NCI-H1694 (cell line): ENCODE measurements around the gene CDH8.
"Not testable (repeated sequence)": the region's sequence is repeated elsewhere in the genome, so short reads cannot be mapped to it uniquely, and the experiment has no call there.

ENCODE experiments used
- DNase-seq: peaks from one replicate; lab custom pipeline; 2025; lab: John Stamatoyannopoulos, UW

The CDH8 gene

DNA sequence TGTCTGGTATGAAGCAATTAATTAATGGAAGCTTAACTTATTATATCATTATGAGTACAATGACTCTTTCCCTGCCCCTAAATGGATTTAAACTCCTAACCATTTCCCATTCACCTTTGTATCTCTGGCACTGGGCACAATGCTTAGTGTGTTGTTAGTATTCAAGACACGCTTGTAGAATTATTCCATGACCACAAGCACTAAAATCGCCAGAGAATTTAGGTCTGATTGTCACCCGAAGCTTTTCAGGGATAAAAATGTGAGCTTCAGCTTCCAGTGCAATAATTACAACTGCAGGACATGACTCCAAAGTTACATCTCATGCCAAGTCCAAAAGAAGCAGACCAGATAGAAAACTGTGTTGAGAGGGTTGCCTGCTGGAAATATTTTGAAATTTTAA is 101.6 kb downstream of the CDH8 start:
- no peak for DNase-seq

DNA sequence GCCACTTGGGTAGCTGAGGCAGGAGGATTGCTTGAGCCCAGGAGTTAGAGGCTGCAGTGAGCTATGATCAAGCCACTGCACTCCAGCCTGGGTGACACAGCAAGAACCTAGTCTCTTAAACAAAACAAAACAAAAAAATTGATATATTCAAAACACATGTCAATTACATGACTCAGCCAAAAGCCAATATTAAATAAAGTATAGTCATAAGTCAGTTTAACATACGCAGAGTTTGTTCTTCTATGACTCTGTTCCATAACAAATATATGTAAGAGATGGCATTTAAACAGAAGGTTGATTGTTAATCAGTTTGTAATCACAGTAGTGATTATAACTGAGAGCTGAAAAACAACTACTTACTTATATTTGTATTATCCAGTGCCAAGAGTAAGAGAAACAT is 106.5 kb downstream of the CDH8 start:
- no peak for DNase-seq

DNA sequence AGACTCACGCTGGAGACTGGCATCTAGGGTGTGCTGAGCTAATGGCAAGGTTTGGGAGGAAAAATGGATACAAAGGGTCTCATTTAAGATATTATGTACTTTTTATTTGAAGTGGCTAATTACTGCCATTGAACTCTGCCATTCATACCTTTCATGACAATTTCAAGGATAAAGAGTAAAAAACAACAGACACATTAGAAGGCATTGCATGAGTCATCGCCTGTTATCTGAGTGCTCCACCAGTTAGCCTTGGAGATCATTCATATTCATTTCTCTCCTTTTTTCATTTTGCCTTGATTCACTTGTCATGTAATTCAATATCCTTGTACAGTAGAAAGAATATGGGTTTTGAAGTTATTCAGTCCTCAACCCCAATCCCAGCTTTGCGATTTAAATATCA is 109.5 kb downstream of the CDH8 start:
- DNase-seq, result no peak

DNA sequence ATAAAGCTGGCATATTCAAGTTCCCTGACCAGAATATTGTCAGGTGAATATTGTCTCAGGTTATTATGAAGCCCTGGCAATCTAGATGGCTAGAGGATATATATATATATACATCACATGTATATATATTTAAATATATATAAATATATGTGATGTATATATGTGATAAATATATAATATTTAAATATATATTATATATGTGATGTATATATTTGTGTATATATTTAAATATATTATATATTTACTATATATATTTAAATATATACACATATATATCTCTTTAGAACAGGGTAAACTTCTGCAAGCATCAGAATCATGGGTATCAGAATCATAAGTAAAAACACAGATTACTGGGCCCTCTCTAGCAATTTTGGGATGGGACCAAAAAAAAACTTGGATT is 112.6 kb downstream of the CDH8 start:
- DNase-seq, result no peak

DNA sequence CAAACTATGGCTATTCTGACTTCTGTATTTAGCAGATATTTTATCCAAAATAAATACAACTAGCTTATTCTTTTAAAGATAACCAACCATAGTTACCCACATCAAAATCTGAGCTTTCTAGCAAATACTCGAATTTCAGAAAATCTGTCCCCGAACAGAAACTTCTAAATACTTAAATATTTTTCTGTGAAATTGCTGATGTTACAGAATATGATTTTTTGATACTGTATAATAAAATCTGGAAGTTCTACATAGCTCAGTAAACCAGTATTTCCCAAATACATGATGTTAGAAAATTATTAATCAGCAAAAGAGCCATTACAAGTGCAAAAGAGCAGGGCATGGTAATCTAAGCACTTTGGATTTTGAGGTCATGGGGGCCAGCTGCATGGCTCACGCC is 114.9 kb downstream of the CDH8 start:
- DNase-seq, result no peak

DNA sequence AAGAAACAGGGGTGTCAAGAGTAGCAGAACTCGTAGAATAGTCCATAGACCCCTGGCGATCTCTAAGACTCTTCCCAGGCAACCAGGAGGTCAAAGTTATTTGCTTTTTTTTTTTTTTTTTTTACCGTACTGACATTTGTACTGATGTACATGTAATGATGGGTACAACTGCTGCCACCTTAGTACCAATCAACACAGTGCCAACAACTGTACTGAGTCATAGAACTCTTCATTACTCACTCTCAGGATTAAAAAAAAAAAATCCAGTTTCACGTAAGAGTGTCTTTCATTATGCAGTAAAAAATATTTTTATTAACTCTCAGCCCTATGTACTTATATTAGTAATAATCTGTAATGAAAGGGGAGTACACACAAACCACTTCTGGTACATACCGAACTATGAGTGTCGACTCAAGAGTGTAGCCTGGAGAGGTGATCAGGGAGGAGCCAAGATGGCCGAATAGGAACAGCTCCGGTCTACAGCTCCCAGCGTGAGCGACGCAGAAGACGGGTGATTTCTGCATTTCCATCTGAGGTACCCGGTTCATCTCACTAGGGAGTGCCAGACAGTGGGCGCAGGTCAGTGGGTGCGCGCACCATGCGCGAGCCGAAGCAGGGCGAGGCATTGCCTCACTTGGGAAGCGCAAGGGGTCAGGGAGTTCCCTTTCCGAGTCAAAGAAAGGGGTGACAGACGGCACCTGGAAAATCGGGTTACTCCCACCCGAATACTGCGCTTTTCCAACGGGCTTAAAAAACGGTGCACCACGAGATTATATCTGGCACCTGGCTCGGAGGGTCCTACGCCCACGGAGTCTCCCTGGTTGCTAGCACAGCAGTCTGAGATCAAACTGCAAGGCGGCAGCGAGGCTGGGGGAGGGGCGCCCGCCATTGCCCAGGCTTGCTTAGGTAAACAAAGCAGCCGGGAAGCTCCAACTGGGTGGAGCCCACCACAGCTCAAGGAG is 118.1 kb downstream of the CDH8 start:
- not testable (repeated sequence) for DNase-seq

DNA sequence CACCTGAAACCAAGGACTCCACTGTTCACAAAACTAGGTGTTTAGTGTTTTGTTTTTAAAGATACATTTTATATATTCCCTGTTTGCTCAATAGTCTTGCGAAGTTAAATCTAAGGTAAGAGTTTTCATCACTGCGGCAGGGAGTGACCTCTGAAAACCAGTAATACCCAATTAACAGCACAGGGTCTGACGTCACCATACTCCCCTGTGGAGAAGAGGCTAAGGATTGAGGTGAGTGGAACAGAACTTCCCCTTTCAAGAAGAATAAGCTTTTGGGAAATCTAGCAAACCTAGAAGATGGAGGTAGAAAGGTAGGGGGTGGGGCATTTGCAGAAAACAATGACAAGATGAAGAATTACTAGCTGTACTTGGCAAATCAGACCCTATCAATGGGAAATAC is 120.7 kb downstream of the CDH8 start:
- no peak for DNase-seq

DNA sequence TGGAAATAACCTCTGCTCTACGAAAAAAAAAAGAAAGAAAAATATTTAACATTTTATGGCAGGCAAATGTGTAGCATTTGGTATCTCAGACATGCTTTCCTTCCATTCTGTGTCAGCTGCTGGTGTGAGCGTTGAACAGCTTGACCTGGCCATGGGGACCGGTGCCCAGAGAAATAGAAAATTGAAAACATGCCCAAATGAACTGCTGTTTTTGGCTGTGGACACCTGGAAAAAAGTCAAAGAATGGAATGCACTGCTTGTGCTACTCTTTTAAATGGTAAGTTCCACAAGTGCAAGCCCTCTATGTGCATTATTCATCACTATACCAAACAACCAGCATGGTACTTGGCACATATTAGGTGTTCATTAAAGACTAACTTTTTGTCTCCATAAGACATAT is 127.2 kb downstream of the CDH8 start:
- DNase-seq, result no peak

DNA sequence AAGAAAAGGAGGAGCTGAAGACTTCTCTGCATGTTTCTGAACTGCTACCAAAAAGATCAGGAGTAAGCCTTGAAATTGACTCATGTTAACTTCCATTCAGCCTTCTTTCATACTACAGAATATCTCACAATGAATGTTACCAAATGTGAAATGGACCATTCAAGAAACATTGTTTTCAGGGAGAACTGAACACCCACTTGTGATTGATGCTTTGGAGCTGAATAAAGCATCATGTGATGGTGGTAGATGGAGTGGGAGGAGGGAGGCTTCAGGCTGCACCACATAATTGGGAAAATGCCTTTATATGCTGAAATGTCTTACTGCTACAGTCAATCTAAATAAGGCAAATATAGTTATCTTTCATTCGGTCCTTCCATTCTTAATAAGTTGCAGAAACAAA is 127.8 kb downstream of the CDH8 start:
- no peak for DNase-seq

DNA sequence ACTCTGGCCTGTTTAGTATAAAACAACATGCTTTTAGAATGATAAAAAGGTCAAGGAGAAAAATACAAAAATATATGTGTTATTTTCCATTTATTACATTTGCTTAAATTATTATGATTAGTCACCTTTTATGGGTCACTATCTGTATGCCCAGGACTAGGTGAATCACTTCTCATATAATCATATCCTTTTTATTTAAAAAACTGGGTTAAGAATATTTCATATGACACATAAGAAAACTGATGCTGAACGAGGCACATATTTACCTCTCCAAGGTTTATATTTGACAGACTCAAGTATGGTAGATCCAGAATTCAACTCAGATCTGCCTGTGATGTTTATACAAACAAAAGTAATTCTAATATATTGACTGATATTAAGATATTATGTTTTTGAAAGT is 134.5 kb downstream of the CDH8 start:
- DNase-seq, result no peak

DNA sequence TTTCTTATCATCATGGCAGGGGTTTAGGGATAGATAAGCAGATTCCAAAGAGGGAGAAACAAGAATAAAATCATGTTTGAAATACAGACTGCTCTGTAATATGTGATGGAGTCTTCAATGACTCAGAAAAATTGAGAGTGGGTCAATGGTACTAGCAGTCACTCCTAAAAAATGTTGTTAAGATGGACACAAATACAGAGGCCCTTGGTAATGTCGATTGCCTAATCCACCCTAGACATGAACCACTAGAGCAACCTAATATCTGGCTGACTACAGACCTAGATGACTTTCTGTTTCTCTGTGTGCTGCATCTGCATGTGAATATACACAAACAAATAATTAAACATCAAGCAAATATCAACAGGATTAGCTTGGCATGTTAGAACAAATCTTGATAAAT is 135.8 kb downstream of the CDH8 start:
- DNase-seq, result no peak

DNA sequence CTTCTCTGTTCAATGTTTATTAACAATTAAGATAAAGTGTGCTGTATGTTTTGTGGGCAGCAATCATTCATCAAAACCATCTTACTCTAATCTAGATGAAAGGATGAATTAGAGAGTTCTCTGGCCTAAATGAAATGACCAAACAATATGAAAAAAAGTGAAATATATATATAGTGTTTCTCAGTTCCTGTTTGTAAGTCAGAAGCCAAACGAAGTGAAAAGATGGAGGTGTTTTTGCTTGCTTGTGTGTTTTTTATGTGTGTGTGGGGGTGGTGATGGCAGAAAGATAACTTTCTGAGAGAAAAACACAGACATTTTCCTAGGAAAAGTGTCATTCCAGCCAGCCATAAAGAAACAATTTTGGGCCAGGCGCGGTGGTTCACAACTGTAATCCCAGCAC is 138.6 kb downstream of the CDH8 start:
- DNase-seq, result no peak

DNA sequence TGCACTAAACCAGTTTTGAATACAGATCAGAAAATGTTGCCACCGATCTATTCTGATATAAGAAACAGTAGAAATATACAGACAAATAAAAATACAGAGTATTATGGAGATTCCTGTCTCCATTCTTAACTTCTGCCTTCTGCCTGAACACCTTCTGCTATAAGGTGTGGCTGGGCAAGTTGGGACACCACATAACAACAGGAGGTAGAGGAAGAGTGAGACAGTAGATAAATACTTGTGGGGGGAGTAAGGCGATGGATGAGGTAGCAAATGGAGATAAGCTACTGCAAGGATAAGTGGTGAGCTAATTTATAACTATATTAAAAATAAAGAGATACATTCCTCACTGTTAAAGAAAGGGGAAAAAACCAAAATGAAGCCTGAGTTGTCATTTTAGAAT is 143.7 kb downstream of the CDH8 start:
- DNase-seq, result no peak

DNA sequence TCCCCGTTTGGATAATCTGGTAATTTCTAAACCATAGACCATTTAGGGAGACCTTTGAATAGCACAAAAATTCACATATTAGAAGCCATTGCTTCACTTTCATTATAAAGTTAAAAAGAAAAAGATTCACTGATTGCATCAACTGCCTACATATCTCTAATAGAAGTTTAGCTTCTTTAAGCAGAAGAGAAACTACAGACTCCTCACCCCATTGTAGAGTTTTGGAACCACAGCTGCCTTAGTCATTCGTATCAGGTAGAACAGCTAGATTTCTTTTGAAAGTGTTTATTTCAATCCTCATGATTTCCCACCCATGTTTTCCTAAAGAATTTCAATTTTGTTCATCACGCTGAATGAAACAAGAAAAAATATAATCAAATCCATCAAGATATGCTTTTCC is 144.8 kb downstream of the CDH8 start:
- no peak for DNase-seq

DNA sequence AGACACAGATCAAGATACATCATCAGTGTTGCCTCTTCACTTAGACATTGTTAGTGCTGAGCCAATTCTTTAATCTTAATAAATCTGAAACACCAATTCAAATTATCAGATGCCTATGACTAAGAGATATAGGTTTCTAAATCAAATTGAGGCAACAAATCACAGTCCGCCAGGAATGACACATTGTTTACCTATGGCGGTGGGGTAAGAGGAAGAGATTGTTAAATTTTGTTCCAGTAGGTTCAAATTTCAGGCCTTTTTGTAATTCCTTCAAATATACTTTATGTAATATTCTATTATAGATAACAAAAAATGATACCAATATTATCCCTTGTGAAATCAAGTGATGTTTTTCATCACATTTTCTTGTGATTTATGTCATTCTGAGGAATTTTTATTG is 145.9 kb downstream of the CDH8 start:
- DNase-seq, result no peak

DNA sequence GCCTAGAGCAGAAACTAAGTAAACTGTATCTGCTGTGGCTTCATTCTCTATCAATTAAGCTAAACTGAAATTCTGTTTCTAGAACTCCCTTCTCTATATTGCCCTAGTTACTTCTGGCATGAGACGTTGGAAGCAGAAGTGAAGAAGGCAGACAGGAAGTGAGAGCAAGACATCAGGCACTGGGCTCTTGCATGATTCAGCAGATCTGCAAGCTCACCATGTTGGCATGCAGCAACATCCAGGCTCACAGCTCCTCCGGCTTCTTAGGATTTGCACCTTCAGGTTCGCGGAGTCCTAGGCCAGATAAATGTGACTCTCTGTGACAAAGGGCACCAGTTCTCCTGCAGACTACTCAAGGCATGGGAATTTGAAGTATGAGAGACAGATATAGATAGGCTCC is 148.3 kb downstream of the CDH8 start:
- no peak for DNase-seq

DNA sequence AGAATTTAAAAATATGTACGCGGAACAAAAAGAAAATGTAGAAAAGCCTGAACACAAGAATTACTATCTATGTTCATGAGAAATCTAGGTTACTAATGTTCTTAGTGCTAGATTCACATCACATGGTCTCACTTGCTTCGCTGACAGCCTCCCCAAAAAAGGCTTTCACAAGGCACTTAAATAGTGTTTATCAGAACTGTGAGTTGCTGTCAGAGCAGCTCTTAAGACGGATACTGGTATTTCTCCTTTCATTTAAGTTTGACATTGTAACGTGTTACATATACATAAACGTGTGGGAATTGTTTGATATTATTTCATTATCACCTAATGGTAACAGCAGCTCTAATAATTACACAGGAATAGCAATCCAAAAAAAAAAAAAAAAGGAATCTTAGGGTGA is 150.9 kb downstream of the CDH8 start:
- DNase-seq, result no peak

DNA sequence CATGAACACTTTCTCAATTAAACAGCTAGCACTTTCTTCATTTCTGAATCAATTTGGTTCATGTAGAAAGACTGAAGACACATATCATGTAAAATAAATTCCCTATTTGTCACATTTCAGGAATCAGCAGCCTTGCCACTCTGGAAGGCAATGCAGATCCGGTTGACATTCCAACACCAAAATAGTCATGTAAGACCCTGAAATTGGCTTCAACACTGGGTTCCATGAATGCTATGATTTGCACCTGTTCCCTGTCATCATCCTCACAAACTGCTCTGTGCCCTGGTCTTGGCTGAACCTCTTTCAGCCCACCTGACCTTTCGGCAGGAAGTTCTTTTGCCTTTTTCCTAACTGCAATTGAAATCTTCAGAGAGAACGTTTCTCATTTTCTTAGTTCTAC is 156.9 kb downstream of the CDH8 start:
- no peak for DNase-seq

DNA sequence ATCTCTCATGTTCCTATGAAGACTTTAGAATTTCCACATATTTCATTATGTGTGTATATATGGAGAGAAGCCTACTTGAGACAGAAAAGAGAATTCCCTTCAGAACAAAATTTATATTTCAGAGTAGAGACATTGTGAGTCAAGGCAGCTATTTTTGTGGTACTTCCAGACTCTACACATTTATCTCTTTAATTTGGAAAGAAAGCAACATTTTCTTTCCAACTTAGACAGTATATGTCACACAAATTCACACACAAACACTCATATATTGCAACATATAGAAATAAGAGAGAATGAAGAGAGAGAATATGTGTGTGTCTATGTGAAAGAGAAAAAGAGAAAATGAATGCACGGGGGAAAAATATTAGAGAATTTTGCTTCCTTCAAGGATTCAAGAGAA is 158.8 kb downstream of the CDH8 start:
- no peak for DNase-seq

DNA sequence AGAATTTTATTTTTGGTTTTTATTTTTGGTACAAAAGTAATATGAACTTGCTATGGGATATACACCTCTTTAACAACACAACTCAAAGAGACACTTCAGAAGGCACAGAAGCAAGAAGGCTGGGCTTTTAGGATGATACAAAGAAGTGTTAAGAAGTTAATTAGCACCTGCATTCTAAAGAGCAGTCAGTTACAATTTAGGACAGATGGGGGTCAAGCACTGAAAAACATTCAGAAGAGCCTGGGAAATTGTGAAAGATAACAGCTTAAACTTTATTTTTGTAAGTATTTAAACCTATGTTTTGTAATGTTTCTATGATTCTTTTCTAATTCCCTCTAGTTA is 163.5 kb downstream of the CDH8 start:
- no peak for DNase-seq

DNA sequence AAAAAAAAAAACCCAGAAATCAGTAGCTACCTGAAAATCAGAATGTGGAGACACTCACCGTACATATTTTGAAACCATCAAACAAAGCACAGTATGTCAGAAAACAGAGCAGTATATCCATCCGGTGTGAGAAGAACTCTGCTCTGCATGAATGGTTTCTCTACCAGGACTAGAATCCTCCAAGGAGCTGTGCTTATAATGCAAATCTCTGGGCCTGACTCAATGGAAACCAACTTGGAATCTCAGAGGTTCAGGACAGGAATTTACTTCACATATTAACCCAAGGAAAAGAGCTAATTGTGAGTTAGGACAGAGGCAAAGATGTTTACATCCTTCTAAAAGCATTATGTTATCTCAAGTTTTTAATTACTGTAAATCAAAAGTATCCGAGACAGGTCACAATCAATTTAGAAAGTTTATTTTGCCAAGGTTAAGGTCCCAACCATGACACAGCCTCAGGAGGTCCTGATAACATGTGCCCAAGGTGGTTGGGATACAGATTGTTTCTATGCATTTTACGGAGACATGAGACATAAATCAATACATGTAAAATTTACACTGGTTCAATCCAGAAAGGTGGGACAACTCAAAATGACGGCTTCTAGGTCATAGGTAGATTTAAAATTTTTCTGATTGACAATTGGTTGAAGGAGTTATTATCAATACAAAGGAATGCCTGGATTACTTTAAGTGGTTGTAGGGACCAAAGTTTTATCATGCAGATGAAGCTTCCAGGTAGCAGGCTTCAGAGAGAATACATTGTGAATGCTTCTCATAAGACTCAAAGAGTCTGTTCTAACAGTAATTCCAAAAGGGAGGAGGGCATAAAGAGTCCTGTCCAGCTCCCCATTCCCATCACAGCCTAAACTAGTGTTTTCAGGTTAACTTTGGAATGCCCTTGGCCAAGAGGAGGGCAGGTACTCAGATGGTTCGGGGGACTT is 164.1 kb downstream of the CDH8 start:
- no peak for DNase-seq

DNA sequence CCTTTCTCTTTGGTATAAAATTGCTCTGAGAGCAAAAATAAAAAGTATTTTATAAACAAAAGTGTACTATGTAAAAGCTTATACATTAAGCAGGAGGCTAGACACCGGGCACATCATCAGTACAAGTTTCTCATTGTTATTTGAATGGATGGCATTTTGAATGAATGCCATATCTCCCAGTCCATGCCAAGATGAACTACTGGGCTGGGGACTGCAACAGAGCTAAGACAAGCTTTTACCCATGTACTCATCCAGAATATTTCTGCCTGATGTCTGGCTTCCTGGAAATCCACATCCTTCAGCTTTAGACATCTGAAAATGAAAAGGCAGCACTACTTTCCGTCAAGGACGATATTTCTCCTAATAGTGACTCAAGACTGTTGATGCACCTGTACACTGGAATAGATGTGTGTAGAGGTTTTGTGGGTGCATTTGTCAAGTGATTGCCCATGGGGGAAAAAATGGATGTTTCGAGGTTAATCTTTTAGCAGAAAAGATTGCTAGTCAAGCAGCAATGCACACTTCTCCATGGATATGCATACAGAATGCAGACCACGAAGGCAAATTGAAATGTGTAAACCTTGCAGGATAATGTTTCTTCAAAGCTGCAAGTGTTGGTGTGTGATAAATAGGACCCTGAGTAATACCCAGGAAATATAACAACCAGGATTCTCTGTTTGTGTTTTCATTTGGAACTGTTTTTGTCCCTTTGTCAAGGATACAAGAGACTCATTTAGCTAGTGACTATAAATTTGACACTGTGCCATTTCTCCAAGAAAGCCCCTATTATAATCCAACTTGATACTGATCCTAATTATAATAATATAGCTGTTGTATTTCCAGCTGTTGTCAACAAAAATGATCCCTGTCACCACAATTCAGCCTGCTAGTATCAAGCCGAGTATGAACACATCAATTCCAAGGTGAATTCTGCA is 173.8 kb downstream of the CDH8 start:
- DNase-seq, result no peak
